Cerebellar cortex (tissue), 1 donor: ENCODE data around the gene FGF13.

Experiments
- DNase-seq: peaks from one replicate; pipeline ENCODE4 v3.0.0-alpha.2; 2015; ENCODE audit warnings: low spot score

Gene FGF13

DNA sequence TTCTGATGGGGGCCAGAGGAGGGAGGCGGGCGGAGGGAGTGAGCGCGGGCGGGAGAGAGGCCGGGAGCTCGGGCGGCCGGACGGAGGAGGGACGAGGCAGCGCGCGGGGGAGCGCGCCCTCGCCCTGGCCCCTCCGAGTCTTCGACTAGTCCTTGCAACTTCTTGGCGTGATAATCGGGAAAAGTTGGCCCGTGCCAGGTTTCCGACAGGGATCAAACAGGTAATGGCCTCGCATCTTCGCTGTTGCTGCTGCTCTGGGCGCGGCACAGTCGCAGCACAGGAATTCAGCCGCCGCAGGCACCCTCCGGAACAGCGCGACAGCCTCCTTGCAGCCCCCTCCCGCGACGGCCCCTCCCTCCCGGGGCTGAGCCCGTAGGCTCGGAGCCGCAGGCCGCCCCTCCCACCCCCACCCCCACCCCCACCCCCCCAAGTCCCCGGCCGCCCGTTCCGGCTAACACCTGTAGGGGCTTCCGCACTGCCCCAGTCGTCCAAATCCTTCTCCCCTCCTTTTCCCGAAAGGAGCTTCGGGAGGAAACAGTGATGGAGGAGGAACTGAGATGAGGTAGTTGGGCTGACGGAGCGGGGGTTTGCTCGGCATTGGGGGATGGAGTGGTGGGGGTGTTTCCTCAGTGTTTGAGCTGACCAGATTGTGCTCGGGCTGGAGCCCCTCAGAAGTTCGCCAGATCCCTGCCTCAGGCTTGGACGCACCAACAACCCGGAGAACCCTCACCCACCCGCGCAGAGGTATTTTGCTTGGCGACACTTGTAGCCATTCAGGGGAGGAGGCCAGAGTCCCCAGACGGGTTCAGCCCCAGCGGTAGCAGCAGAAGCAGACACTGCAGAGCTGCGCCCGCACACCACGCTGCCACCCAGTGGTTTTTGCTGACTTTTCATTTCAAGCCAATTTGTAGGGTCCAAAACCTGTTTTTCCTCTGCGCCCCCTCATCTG lies at the start of gene FGF13:
Gene FGF13, minus strand, starts transcription at position 319 of the 949 bp plus-strand sequence. CDS start 714 bp downstream, outside the sequence.
- DNase-seq: no peak

DNA sequence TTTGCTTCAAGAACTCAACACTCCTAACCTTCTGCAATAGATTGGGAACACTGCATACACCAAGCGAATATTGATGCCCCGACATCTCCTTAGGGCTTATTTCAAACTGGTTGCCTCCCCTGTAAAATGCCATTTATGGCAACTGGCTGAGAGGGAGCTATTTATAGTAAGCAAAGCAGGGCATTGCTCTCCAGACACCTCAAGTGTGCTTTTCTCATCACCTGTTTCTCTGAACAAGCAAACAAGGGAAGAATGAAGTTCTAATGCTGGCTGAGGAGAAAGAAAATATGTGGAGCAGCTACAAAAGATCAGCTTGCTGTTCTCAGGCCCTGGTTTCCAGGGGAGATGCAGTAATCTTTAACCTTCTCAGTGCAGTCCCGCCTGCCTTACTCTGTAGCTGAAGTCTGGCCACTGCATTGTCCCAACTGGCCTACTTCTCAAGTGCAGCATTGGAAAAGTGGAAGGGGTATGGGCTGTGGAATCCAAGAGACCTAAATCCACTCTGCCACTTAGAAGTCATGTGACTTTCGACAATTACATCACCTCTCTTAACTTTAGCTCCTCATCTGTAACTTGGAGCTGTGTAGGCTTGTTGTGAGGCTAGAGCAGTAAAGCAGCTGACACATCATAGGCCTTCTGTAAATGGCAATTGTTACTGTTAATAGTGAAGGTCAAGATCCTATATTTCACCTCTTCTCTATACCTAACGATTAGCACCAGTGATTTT lies 47.9 kb upstream of the FGF13 start:
- no peak for DNase-seq

- peak; percentile 1 for DNase-seq
Measured at GRCh38 chrX:138756234-138756633, 44.7 kb upstream of the FGF13 start.

DNA sequence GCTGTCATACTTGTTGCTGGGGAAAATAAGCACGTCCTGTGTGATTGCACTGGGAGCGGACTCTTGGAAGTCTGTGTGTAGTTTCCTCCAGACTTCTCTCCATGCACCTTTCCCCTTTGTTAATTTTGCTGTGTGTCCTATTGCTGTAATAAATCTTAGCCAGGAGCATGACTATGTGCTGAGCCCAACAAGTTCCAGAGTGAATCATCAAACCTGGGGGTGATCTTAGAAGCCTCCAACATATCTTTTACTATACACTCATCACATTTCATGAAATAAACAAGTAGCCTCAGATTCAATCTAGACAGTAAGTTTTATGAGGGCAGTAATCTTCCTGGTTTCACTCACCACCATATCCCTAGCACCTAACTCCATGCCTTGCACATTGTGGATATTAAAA lies 43.3 kb upstream of the FGF13 start:
- DNase-seq: no peak

GRCh38 chrX:138748480-138748879 lies 37.0 kb upstream of the FGF13 start:
- DNase-seq: peak; percentile 1

DNA sequence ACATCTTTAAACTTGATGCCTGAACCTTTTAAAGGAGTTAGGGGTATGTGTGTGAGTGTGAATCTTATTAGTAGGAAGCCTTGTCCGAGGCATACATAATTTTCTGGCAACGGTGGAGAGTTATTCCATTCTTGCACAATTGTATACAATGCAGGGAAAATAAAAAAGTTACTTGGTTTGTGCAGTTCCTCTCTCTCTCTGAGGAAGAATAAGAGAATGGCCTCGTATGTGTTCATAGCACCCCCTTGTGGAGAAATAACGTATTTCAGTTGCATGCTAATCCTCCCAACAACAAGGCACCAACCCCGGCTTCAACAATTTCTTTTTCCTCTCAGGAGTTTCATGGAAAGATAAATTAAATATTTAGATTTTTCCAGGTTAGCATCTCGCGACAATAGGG lies 33.7 kb upstream of the FGF13 start:
- DNase-seq: peak; percentile 17

- no peak for DNase-seq
Measured at GRCh38 chrX:138742217-138742616, 30.7 kb upstream of the FGF13 start.

- DNase-seq: no peak
Measured at GRCh38 chrX:138740341-138740740, 28.8 kb upstream of the FGF13 start.

- no peak for DNase-seq
Measured at GRCh38 chrX:138723301-138723700, 11.8 kb upstream of the FGF13 start.

DNA sequence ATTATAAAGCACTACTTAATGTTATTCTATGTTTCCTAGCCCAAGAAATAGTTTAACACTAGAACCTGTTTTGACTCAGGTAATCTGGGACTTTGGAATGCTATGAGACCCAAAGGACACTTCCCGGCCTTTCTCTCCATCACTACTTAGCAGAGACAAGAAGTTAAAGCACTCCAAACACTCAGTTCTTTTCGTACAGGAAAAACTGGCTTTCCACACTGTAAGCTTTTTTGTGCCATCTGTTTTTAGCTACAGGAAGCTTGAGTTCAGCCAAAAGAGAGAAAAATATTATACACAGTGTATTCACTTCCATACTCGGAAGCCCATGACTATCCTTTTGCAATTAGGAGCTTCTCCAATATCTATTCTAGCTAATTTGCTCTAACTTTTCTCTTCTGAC lies 7.9 kb upstream of the FGF13 start:
- no peak for DNase-seq

DNA sequence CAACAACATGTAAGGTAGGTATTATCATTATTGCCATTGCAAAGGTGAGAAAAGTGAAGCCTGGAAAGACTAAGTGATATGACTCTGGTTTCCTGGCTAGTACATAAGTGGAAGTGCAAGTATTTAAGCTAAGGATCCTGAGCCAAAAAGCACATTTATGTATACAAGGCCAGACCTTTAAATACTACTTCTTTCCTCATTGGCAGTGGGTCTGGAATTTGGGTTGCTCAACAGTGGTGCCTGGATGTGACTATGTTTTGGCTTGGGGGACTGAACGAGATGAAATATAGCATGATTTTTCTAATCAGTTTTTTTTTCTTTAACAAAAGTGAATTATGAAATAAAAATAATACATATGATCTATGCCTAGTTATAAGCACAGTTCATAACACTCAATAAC lies 7.4 kb upstream of the FGF13 start:
- DNase-seq: no peak

DNA sequence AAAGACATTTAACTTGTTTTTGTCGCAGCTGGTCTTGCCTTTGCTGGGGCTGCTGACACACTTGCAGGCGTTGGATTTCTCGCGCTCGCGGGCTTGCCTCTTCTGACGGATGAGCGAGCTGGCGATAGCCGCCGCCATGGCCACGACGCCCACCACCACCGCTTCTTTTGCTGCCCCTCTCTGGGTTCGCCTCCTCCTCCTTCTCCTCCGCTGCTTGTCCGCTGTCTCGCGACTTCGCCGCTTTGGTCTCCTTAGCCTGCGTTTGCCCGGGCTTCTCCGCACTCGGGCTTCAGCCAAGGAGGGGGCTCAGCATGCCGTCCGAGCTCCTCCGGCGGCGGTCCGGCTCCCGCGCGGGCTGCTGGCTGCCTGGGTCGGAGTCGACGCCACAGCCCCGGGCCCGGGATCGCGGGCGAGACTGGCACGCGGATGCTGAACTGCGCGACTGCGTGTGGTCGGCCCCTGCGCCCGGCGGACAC lies 613 bp downstream of the FGF13 start:
- no peak for DNase-seq

GRCh38 chrX:138709886-138710791 lies 1.4 kb downstream of the FGF13 start:
- no peak for DNase-seq

- DNase-seq: no peak
Measured at GRCh38 chrX:138708268-138708667, 3.2 kb downstream of the FGF13 start.

DNA sequence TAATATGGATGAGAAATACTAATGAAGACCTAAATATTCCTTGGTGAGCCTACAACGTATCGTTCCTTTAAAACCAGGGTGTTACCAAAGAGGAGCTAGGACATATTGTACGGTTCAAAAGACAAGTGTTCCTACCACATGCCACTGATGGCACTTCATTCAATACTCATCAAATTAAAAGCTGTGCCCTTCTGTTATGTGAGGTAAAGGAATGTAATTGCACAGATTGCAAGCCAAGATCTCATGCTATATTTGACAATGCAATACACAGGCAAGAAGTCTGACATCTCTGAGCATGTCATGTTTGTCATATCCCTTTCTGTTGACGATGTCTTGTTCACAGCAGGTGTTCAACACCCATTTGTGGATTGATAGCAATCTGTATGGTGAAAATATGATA lies 6.9 kb downstream of the FGF13 start:
- no peak for DNase-seq

DNA sequence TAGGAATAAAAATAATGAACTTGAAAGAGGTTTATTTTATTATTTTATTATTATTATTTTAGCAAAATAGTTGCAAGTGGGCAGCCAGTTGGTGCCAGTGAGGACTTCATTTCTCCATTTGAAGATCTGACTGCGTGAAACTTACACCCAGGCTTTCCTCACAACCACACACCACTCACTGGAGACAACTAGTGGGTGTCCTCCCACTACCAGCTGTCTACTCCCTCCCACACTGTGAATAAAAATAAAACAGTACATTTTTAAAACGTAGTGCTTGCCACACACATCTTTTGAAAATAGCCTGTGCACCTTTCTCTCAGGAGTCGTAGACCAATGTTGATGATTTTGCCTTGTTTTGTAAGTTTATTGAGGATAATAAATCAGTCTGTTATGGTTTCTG lies 7.4 kb downstream of the FGF13 start:
- no peak for DNase-seq

- DNase-seq: no peak
Measured at GRCh38 chrX:138692591-138692990, 18.9 kb downstream of the FGF13 start.

- no peak for DNase-seq
Measured at GRCh38 chrX:138691186-138691585, 20.3 kb downstream of the FGF13 start.

DNA sequence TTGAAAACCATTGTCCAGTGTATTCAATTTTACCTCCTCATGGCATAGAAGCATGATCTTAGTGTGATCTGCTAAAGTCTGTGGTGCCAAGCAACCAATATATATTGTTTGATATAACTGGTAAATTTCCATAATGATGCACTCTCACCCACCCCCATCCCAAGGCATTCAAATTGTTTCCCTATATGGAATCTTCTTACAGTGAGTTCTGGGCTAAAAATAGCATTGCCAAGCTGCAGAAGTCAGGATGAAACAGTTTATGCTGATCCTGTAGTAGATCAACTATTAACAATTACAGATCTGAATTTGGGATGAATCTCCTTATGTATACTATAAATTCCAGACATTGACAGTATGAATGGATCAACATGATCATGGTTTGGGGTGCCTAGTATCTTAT lies 20.9 kb downstream of the FGF13 start:
- DNase-seq: no peak

DNA sequence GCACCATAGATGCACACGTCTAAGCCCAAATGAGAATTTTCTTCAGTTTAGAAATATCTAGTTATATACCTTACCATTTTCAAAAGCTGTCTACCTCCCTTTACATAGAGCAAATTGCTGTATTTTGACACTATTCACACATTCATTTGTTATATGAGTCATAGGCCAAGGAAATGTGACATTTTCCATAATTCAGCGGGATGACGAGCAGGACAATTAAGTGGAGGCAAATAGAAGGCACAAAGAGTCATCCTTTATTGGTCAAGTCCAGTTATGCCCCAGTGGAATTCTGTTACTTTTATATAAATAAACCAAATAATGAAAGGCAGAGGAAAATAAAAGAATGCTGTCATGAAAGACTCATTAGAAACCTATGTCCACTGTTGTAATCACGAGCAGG lies 27.9 kb downstream of the FGF13 start:
- DNase-seq: no peak

- DNase-seq: no peak
Measured at GRCh38 chrX:138669693-138670092, 41.8 kb downstream of the FGF13 start.

DNA sequence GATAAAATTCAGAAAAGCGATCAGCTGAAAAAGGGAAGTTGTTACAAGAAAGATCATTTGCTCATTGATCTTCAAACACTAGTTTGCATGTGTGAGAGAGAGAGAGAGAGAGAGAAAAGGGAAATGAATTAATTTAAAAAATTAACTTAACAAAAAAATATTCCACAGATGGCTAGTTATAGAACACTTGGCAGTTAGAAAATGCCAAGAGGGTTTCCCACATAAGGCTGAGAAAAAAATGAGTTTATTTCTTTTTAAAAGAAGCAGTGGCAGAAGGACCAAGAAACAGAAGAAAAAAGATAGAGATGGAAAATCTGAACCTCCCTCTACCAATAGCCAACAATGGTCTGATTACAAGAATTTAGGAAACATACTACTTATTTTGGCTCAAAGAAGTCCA lies 47.1 kb downstream of the FGF13 start:
- no peak for DNase-seq
